Keratinocyte (primary cell): ENCODE results near the gene SLC34A1.

Source experiments
- CTCF ChIP-seq, 3 experiments: IDR thresholded peaks in 1 of 3; conservative IDR thresholded peaks in 1 of 3; optimal IDR thresholded peaks in 1 of 3; 2 replicates in 2 of 3; 3 replicates in 1 of 3; pipeline versions ENCODE3 to v1.5.1; 2011; ENCODE audit warnings: low read length in 3 of 3, mild to moderate bottlenecking in 3 of 3, moderate library complexity in 2 of 3, control low read depth in 1 of 3, inconsistent platforms in 1 of 3; ENCODE audit not compliant: insufficient read depth in 2 of 3; ENCODE audit errors: extremely low read depth in 1 of 3
- EZH2 ChIP-seq: IDR thresholded peaks from one replicate; pipeline ENCODE4 v1.6.1; 2012; ENCODE audit warnings: inconsistent platforms, mild to moderate bottlenecking, low read length, moderate library complexity

- peak in 1 of 3 experiments; percentile 7 for TF ChIP-seq CTCF (optimal IDR thresholded peaks at IDR 0.05 in 1 of 3, IDR thresholded peaks at IDR 0.05 in 1 of 3, conservative IDR thresholded peaks at IDR 0.05 in 1 of 3; ENCODE audit: extremely low read depth in 1 of 3, insufficient read depth in 2 of 3, low read length in 3 of 3)
- peak; percentile 43 for TF ChIP-seq EZH2
These were observed 46.1 kb downstream of the SLC34A1 start for GRCh38 chr5:177430140-177430951.
